ENCODE measurements around the gene TSPO. TPM values are rescaled to one million over a fixed set of nuclear protein-coding genes. Genes with fewer than 3 reads are reported as not detected.
"Not testable (repeated sequence)": the region's sequence is repeated elsewhere in the genome, so short reads cannot be mapped to it uniquely, and the experiment has no call there.

Gene TSPO
- polyA plus RNA-seq (2012; ENCODE audit: insufficient read depth, insufficient read length, low read depth): 153 TPM

- Histone ChIP-seq H3K9me3 (no peaks in the 10 kb centered on the region), H3K36me3 (peaks cover 9% of the 10 kb centered on the region; the same call in 1 of the 2 replicates), H3K4me3 (ENCODE audit: low read depth, low read length) (peak within 1 kb of the TSS; percentile 79), H3K27me3 (no peaks in the 10 kb centered on the region; the same call in 1 of the 2 replicates), H3K4me1 (peaks cover 8% of the 10 kb centered on the region)
- peak; percentile 81 for DNase-seq
- no peak for TF ChIP-seq CTCF (IDR thresholded peaks at IDR 0.05; ENCODE audit: low read depth, low read length)
These were observed at the start of gene TSPO for GRCh38 chr22:43151251-43152002. TSPO (plus strand) TSS chr22:43151559; CDS start chr22:43159239, 7,680 bp downstream.

GRCh38 chr22:43104056-43104625, 47.2 kb upstream of the TSPO start:
- not testable (repeated sequence) for H3K4me3 ChIP-seq (ENCODE audit: low read depth, low read length); H3K9me3 ChIP-seq; H3K36me3 ChIP-seq; H3K27me3 ChIP-seq
- peak; percentile 59 for DNase-seq
- H3K4me1 ChIP-seq: peaks cover 10% of the 10 kb centered on the region

GRCh38 chr22:43104950-43105349, 46.4 kb upstream of the TSPO start:
- not testable (repeated sequence) for H3K27me3 ChIP-seq; DNase-seq; H3K4me3 ChIP-seq (ENCODE audit: low read depth, low read length); H3K36me3 ChIP-seq; H3K9me3 ChIP-seq
- peaks cover 10% of the 10 kb centered on the region for H3K4me1 ChIP-seq

- Histone ChIP-seq H3K4me3 (ENCODE audit: low read depth, low read length) (no peak overlapping the region), H3K9me3 (no peaks in the 10 kb centered on the region), H3K27me3 (peaks cover 20% of the 10 kb centered on the region), H3K36me3 (no peaks in the 10 kb centered on the region), H3K4me1 (peaks cover 10% of the 10 kb centered on the region)
- no peak for TF ChIP-seq CTCF (IDR thresholded peaks at IDR 0.05; ENCODE audit: low read depth, low read length)
- DNase-seq: no peak
These were observed 45.1 kb upstream of the TSPO start for GRCh38 chr22:43106302-43106701.

- Histone ChIP-seq H3K36me3 (no peaks in the 10 kb centered on the region), H3K9me3 (no peaks in the 10 kb centered on the region), H3K27me3 (peaks cover 27% of the 10 kb centered on the region), H3K4me3 (ENCODE audit: low read depth, low read length) (no peak overlapping the region), H3K4me1 (no peaks in the 10 kb centered on the region)
- no peak for TF ChIP-seq CTCF (IDR thresholded peaks at IDR 0.05; ENCODE audit: low read depth, low read length)
- DNase-seq: no peak
These were observed 41.8 kb upstream of the TSPO start for GRCh38 chr22:43109511-43109910.

- Histone ChIP-seq H3K4me1 (no peaks in the 10 kb centered on the region), H3K36me3 (no peaks in the 10 kb centered on the region), H3K4me3 (ENCODE audit: low read depth, low read length) (peak overlapping the region; percentile 50), H3K27me3 (peaks cover 27% of the 10 kb centered on the region), H3K9me3 (no peaks in the 10 kb centered on the region)
- no peak for DNase-seq
- TF ChIP-seq CTCF (IDR thresholded peaks at IDR 0.05; ENCODE audit: low read depth, low read length): no peak
These were observed 41.4 kb upstream of the TSPO start for GRCh38 chr22:43109921-43110443.

- H3K4me3 ChIP-seq (ENCODE audit: low read depth, low read length): peak within 1 kb of the TSS; percentile 50
- H3K4me1 ChIP-seq: no peaks in the 10 kb centered on the region
- peaks cover 27% of the 10 kb centered on the region for H3K27me3 ChIP-seq
- DNase-seq: peak; percentile 71
- H3K36me3 ChIP-seq: no peaks in the 10 kb centered on the region
- TF ChIP-seq CTCF (IDR thresholded peaks at IDR 0.05; ENCODE audit: low read depth, low read length): peak; percentile 51
- no peaks in the 10 kb centered on the region for H3K9me3 ChIP-seq
These were observed 40.9 kb upstream of the TSPO start, which contains the start of gene BIK for GRCh38 chr22:43110444-43110926. BIK (plus strand) TSS chr22:43110750; CDS start chr22:43124023, 13,273 bp downstream.
